DMS 273 treated with DMSO at 0.1 percent for 48 hours (cell line): Measurements from ENCODE around the gene SCARB2.
A peak's percentile ranks its signal among the peaks of the same experiment; 100 is the strongest.

ENCODE experiments used
- DNase-seq: peaks from one replicate; lab custom pipeline; 2025; lab: John Stamatoyannopoulos, UW

SCARB2 gene

DNA sequence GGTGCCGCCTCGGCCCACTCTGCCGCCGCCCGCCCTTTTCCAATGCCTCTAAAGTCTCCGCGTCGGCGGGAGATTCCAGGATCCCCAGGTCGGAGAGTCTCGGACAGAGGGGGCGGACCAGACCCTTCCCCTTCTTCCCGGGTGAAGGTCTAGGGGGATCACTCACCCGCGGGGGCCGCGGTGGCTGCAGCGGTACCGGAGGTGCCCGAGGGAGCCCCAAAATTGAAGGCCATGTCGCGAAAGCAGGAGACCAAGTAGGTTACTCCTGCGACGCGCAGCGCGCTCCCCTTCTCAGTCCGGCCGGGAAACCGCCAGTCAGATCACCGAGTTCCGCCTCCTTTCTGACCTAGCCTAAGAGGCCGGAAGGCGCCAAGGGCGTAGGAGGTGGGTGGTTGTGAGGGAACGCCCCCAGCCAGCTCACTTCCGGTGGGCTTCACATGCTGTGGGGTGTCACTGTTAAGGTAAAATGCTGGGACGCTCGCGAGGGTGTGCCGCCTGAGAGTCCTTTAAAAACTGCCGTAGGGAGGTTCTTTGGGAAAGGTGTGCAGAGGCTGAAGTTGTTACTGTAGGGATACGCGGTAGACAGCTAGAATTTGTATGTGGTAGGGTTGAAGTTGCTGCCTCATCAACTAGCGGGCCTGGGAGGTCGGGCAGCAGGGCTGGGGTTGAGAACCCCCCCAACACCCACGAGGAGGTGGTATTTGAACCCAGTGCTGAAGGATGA lies 65.3 kb downstream of the SCARB2 start, which contains the start of gene NUP54:
Gene NUP54, minus strand, starts transcription at position 256 of the 724 bp plus-strand sequence. Its CDS starts 23 bp downstream, at position 233.
- DNase-seq = peak; percentile 68

DNA sequence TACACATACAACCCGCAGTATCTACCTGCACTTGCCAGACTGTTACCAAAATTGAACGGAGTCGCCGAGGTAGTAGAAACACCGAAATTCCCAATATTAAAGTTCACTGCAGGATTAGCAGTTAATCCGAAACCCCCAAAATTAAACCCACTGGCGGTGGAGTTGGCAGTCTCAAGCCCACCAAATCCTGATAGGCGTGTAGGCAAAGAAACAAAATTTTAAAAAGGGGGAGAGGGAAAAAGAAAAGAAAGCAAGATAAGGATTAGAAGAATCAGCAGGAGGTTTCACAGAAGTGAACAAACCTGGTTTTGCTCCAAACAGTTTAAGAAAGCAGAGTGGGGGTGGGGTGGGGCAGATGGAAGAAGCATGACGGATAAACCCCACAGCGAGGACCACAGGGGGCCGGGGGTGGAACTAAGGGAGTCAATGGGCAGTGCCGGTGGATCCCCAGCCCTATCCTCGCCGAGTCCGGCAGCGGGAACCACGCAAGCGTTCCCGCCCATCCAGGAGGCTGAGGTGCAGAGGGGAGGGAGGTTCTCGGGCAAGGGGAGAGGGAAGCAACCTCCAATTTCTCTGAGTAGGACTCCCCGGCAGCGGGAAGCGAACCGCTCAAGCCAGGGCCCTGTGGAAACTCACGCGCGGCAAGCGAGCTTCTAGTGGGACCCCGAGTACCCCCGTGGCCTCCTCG lies 66.0 kb downstream of the SCARB2 start:
- DNase-seq = peak; percentile 67

DNA sequence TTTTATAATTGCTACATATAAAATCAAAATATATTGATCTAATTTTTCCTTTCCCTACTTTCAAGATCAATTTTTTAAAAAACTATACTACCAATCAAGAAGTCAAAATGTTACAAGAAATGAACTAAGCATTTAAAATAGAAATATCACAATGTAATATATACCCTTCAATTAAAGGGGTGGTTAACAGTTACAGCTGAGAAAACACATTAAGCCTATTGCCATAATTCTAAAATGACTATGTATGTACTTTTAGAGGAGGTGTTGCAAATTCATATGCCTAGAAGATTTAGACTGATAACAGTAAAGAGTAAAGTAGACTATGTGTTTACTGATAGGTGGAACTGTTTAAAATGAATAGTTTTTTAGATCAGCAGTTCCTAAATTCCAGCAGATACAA lies 69.1 kb downstream of the SCARB2 start:
- DNase-seq = no peak

DNA sequence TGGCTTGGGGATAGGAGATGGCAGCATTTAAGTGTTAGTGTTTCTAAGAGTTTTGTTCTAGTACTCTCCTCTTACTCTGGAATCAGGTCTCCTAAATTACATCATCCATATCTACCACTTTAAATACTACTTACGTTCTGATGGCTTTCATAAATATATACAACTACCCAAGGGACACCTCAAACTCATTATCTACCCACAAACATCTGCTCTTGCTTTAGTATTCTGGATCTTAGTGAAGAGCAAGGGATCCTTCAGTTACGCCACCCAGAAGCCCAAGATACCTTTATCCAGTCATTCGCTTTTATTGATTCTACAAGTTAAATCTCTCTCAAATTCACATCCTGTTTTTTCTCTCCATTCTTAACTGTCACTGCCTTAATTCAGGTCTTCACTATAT lies 72.4 kb downstream of the SCARB2 start:
- no peak for DNase-seq

DNA sequence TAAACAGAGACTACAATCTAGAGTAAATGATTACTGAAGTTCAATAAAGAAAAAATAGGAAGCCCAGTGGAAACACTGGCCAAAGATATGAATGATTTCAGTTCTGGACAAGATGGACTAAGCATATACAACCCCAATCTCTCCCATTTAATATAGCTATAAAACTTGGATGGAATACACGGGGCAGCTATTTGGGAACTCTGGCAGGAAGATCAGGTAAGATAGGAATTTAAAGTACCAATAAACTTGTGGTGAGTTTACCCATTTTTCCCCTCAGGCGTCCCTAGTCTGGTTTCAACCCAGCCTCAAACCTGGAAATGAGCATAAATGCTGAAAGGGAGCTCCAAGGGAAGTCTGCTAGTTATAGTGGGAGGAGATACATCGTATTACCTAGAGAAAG lies 85.9 kb downstream of the SCARB2 start:
- no peak for DNase-seq

DNA sequence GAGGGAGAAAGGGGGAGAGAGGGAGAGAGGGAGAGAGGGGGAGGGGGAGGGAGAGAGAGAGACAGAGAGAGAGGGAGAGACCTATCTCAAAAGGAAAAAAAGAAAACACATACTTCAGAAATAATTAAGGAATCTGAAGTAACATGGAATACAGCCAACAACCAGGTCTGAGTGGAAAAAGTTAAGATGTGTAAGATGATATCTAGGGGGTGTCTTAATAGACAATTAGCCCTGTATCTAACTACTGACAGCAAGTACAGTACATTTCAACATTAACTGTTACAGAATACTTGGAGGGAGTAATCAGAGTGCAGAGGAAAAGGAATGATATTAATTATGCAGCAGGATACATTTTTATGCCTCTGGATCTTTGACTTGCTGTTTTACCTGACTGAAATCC lies 87.8 kb downstream of the SCARB2 start:
- no peak for DNase-seq

DNA sequence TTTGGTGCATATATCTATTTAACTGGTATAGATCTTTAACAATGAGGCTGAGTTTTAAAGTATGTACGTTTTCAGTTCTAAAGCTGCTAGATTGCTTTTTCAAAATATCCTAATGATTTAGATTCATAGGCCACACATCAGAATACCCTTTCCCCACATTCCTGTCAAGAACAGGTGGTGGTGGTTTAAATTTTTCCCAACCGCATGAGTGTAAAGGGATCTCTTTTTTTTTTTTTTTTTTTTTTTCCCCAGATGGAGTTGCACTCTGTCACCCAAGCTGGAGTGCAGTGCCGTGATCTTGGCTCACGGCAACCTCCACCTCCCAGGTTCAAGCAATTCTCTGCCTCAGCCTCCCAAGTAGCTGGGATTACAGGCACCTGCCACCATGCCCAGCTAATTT lies 93.4 kb downstream of the SCARB2 start:
- no peak for DNase-seq

- DNase-seq = no peak
These were observed 96.1 kb downstream of the SCARB2 start for GRCh38 chr4:76117536-76117935.

DNA sequence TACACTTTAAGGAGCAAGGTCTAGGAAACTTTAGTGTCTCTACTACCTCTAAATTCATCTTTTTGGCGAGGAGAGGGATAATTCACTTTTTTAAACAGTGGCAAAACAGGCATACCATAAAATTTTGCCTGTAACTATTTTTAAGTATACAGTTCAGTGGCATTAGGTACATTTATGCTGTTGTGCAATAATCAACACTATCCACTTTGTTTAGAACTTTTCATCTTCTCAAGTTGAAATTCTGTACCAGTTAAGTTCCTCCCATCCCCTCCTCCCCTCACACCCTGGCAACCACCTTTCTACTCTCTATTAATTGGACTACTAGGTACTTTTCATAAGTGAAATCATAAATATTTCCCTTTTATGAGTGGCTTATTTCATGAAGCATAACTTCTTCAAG lies 96.8 kb downstream of the SCARB2 start:
- DNase-seq = no peak
